ENCODE results near the gene RFC1. TPM values are rescaled to one million over a fixed set of nuclear protein-coding genes. Genes with fewer than 3 reads are reported as not detected.

RFC1 gene
- total and polyA plus RNA-seq, 9 of the 15 experiments (the other 6 are each of a cell fraction or from before 2014, with no cell fraction given), result 16.8 to 85.6 (median 45.2) TPM

DNA sequence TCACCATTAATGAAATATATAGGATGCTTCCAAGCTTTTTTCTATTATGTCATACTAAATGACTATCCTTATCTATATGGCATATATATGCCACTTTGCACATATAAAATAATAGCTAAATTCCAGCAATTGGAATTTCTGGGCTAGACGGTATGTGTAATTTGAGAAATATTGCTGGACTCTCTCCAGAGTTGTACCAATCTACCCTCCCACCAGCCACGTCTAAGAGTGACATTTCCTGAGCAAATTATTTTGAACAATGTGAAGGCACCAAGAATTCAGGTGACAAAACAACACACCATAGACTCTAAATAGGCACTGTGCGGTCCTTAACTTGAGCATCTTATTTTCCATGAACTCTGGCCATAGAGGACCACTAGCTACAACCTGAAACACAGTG is 62.3 kb downstream of the RFC1 start:
- FAIRE-seq (no peak), ATAC-seq (no peak), DNase-seq (ENCODE audit: extremely low read depth in 1 of 4, low spot score in 3 of 4) (no peak)
- intact Hi-C loops (cut with micrococcal nuclease), result no loop called here
- H3K9me3 ChIP-seq (replicated peaks; ENCODE audit: control insufficient read depth, insufficient read depth, low read depth, low read length), result no peaks in the 10 kb centered on the region
- no peak overlapping the region for H2AFZ ChIP-seq (ENCODE audit: low read depth, low read length)
- WGBS (ENCODE audit: insufficient coverage, low coverage, missing lambda C conversion rate), result 94% methylated on average over 3 of the region's 3 CpGs
- H3K9ac ChIP-seq (ENCODE audit: insufficient read depth in 1 of 2, low read depth in 2 of 2, low read length in 2 of 2), result no peak overlapping the region
- POLR2A ChIA-PET, result interaction anchor here (0.6 kb wide), 1 partner anchor 132 kb away, joined by 3 read pairs; no protein-coding TSS in a partner anchor
- no TSS peak for BruUV-seq (replicated peaks)
- no peak overlapping the region for H3K4me2 ChIP-seq (ENCODE audit: insufficient read depth, low read length)
- no peaks in the 10 kb centered on the region for H3K27me3 ChIP-seq (ENCODE audit: control insufficient read depth in 2 of 2, insufficient read depth in 2 of 2, low read length in 2 of 2)
- H4K20me1 ChIP-seq (replicated peaks; ENCODE audit: control insufficient read depth, insufficient read depth, low read length), result no peaks in the 10 kb centered on the region
- H3K36me3 ChIP-seq (ENCODE audit: control insufficient read depth, insufficient read depth, low read length), result peaks cover 79% of the 10 kb centered on the region
- no peak overlapping the region; the same call in 2 of the 3 replicates for H3K27ac ChIP-seq (ENCODE audit: extremely low read depth, low read depth, low read length)
- H3K79me2 ChIP-seq (ENCODE audit: control insufficient read depth, insufficient read depth, low read length), result no peaks in the 10 kb centered on the region; the same call in 2 of the 3 replicates
- peaks cover 3 to 19% of the 10 kb centered on the region in 2 experiments; a peak in 4 of 5 replicates for H3K4me1 ChIP-seq (replicated peaks in 1 of 2; ENCODE audit: control insufficient read depth in 2 of 2, insufficient read depth in 2 of 2, low read length in 2 of 2)
- in situ Hi-C loops (cut with MboI), result no loop called here
- TF ChIP-seq HDAC1 (IDR thresholded peaks at IDR 0.05) (no peak), IFI16 (CRISPR knock-in tag; IDR thresholded peaks at IDR 0.05) (no peak), ZNF23 (CRISPR knock-in tag; IDR thresholded peaks at IDR 0.05) (no peak), ZMIZ1 (IDR thresholded peaks at IDR 0.05; ENCODE audit: low read depth in 2 of 2, low read length in 2 of 2) (no peak)
- CTCF ChIA-PET (ENCODE audit: low intra/inter-chr PET ratio), result no interaction called here
- H3K9me1 ChIP-seq (ENCODE audit: control insufficient read depth, insufficient read depth, low read length), result no peaks in the 10 kb centered on the region
- H3K4me3 ChIP-seq, result no peak overlapping the region
